Nucleus accumbens (tissue), 56 donors: ENCODE measurements around the gene LTB4R.
A peak's percentile ranks its signal among the peaks of the same experiment; 100 is the strongest.

Experiments
- DNase-seq, 56 donors: peaks; one replicate each; lab custom pipeline; 2025; lab: John Stamatoyannopoulos, UW

LTB4R gene

DNA sequence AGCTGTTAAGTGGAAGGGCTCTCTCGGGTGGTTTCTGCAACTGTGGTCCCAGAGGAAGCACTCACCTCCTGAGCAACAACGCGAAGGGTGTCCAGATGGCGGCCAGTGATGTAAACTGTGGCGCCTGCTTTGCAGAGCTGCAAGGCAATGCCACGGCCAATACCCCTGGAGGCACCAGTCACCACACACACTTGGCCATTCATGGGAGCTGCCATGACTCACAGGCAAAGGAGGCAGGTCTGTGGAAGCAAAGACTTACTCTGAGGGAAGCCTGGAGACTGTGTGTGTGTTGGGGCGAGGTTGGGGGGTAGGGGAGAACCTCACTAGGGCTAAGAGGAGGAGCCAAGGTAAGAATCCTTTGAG is 12.4 kb upstream of the LTB4R start:
- DNase-seq: peak in 1 of 56 donors; percentile 29

GRCh38 chr14:24299255-24300191 is 11.8 kb upstream of the LTB4R start, which contains the start of the genes DHRS1 and NOP9:
Gene DHRS1 (minus strand): TSS chr14:24299780. CDS start chr14:24299106, 674 bp downstream.
Gene NOP9 (plus strand): TSS chr14:24299850. CDS start chr14:24299955, 105 bp downstream.
- DNase-seq: peak in 55 of 56 donors; percentile 43 to 93 (median 80)

- DNase-seq: no peak
These were observed 10.8 kb upstream of the LTB4R start for GRCh38 chr14:24300326-24300980.

DNA sequence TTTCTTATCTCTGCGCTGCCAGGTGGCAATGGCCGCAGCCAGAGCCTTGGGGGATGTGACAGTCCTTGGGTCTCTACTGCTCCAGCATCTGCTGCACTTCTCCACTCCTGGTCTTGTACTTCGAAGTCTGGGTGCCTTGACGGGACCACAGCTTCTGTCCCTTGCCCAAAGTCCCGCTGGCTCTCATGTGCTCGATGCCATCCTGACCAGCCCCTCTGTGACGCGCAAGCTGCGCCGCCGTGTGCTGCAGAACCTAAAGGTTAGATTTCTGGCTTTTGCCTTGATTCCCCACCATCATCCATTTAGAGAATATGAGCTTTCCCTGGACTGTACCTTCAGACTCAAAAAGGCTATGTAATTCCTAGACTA is 7.3 kb upstream of the LTB4R start:
- no peak for DNase-seq

DNA sequence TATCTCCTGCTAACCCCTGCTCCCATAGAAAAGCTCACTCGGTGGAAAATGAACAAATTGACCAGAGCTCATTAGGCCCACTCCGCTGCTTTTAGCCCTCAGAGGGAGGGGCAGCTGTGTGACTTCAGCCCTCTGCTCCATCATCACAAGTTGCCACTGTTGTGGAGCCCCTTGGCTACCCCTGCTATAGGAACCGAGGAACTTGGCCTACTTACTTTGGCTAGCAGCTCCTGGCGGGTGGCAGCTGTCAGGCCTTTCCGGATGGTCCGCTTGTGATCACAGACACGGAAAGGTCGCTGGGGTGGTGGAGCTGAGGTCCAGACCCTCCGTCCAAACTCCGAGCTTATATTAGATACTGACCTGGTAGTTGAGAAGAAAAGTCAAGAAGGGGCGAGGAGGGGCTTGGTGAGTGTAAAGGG is 4.1 kb upstream of the LTB4R start:
- DNase-seq: no peak

GRCh38 chr14:24307575-24308341 is 3.5 kb upstream of the LTB4R start, which contains the start of gene CIDEB:
Gene CIDEB (minus strand): TSS chr14:24307977. CDS start chr14:24307858, 119 bp downstream.
- peak in 32 of 56 donors; percentile 2 to 79 (median 22) for DNase-seq

DNA sequence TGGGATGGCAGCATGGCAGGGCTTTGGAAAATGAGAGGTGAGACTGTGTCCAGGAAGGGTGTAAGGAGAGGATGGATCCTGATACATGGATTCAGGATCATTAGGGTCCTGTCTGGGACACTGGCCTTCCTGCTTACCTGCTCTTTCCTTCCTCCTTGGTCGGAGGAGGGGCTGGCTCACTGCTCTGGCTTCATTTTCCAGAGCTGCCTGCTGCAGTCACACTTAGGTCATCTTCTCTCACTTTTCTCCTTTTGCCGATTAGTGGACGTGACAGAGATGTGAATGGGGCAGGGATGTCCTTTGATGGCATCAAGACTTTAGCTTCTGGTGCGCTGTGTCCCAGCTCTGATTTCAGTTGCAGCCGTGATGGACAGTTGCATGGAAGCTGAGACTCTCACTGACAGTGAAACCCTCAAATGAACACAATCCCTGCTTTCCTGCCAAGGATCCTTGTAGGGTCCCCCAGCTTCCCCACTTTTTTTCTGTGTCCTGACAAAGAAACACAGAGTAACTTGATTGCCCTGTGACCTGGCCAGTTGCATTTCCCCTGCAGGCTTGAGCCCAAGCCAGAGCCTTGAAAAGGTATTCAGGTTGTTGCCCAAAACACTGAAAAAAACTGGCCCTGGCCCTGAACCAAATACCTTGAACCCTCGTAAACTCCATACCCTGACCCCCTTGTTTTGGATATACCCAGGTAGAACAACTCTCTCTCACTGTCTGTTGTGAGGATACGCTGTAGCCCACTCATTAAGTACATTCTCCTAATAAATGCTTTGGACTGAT is 2.8 kb upstream of the LTB4R start:
- peak in 3 of 56 donors; percentile 7 to 23 (median 12) for DNase-seq

DNA sequence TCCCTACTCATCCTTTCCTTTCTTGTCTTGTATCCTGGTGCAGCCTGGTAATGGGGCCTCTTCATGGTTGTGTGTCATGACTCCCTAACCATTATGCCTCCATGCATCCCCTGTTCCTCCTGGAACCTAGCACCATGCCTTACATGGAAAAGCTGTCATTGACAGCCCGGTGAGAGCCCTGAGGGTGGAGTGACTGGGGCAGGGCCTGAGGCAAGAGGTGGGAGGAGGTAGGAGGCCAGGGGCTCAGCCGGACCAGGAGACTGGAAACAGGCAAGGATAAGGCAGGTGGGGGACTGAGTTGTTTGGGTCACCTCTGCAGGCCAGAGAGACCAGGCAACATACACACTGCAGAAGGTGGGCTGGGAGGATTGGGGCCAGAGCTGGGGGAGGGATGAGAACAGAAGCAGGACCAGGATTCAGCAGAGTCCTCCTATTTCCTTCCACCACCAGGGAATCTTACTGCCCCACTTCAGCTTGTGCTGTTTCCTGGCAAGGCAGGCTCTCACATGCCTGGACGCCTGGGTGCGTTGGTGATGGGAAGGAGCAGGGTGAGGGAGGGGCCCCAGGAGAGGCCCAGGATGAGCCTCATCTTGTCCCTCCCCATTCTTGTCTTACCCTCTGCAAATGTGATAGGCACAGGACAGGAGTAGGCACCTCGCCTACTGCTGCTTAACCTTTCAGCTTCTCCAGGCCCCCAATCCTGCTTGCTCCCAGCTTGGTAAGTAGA is 1.6 kb upstream of the LTB4R start, which contains the start of gene LTB4R2:
Gene LTB4R2, plus strand, starts transcription at position 603 of the 727 bp plus-strand sequence. CDS start 525 bp downstream, outside the sequence.
- DNase-seq: no peak

GRCh38 chr14:24310265-24310645 is 1.0 kb upstream of the LTB4R start:
- DNase-seq: no peak

DNA sequence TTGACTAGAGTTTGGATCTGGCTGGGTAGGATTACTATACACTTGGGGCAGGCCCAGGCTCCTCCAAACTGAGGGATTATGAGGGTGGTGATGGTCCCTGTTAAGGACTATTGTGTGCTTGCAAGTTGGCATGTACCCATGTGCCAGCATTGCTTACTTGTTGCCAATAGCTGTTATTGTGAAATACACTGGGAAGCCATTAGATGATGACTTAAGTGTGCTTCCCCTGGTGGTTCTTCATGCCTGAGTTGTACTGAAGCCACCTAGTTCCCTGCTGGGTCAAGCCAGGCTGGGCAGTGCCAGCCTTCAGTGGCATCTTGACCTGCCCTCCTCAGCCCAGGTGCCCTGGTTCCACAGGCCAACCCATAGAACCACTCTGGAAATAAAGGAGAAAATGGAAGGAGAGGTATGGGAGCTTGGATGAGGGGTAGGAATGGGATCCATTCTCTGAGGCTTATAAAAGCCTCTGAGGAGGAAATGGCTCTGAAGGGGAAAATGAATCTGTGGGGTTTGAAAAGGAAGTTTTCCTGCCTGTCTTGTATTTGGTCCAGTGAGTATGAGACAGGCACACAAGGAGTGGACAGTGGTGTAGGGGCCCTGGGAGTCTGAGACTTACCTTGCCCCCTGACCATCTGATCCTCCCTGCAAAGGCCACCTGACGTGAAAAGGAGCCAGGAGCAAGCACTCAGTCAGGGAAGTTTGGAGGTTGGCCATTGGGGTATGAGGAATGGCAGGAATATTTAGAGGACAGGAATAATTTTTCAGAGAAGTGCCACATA is 724 bp downstream of the LTB4R start:
- DNase-seq: no peak

- DNase-seq: no peak
These were observed 1.6 kb downstream of the LTB4R start for GRCh38 chr14:24312736-24313507.

DNA sequence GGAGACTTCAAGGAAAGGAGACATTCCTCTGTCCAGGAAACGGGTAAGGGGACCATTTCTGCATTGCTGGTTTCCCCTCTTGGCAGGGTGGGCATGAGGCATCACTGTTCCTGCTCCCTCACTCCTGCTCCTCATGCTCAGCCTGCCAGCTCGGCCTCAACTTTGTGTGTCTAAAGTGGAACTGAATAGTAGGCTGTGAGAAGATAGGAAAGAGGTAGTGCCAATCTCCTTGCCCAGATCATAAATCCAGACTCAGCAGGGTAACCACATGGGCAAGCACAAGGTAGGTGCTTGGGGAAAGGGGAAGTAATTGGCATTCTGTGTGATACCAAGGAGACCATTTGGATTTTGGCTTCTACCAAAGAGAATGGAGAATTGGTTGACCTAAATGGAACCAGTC is 2.6 kb downstream of the LTB4R start:
- no peak for DNase-seq

DNA sequence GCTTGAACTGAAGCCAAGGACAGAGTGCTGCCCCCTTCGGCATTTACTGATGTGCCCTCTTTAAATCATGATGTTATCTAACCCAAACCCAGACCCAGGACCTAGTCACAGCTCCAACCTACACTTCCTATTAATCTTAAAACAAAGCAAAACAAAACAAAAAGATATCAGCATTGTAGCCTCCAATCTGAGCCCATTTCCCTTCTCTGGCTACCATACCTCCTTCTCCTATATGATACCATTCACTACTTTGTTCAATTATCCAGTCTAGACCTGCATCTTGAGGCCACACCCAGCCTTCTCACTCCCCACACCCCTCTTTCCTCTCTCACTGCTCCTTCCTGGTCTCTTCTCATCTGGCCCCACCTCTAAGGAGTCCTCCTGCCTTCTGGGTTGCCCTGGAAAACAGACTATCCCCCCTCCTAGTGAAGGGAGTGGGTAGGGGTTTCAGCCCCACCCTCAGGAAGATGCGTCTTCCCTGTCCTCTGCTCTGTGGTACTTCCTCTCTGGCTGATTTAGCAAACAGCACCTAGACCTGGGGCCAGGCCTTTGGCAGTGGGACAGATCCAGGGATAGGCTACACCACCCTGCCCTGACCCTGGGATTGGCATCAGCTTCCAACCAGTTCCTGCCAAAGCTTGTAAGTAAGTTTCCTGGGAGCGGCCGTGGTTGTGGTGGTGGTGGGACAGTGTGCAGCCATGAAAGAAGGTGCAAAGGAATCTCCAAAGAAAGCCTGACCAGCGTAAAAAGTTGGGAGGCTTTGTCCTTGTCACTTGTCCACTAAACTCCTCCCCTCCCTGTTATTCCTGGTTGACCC is 3.3 kb downstream of the LTB4R start:
- DNase-seq: no peak

GRCh38 chr14:24315243-24315806 is 4.0 kb downstream of the LTB4R start:
- no peak for DNase-seq

DNA sequence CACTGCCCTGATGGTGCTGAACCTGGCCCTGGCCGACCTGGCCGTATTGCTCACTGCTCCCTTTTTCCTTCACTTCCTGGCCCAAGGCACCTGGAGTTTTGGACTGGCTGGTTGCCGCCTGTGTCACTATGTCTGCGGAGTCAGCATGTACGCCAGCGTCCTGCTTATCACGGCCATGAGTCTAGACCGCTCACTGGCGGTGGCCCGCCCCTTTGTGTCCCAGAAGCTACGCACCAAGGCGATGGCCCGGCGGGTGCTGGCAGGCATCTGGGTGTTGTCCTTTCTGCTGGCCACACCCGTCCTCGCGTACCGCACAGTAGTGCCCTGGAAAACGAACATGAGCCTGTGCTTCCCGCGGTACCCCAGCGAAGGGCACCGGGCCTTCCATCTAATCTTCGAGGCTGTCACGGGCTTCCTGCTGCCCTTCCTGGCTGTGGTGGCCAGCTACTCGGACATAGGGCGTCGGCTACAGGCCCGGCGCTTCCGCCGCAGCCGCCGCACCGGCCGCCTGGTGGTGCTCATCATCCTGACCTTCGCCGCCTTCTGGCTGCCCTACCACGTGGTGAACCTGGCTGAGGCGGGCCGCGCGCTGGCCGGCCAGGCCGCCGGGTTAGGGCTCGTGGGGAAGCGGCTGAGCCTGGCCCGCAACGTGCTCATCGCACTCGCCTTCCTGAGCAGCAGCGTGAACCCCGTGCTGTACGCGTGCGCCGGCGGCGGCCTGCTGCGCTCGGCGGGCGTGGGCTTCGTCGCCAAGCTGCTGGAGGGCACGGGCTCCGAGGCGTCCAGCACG is 4.7 kb downstream of the LTB4R start:
- DNase-seq: no peak

DNA sequence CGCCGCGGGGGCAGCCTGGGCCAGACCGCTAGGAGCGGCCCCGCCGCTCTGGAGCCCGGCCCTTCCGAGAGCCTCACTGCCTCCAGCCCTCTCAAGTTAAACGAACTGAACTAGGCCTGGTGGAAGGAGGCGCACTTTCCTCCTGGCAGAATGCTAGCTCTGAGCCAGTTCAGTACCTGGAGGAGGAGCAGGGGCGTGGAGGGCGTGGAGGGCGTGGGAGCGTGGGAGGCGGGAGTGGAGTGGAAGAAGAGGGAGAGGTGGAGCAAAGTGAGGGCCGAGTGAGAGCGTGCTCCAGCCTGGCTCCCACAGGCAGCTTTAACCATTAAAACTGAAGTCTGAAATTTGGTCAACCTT is 5.3 kb downstream of the LTB4R start:
- DNase-seq: no peak
